GM12878 (cell line): ENCODE measurements around the gene DEXI. TPM values are rescaled to one million over a fixed set of nuclear protein-coding genes. Genes with fewer than 3 reads are reported as not detected.
A peak's percentile ranks its signal among the peaks of the same experiment; 100 is the strongest.

Experiments used
- CHD2 ChIP-seq: IDR thresholded peaks from 2 replicates; pipeline ENCODE4 v1.6.1; 2011; ENCODE audit warnings: low read depth, low read length, improper control_type of control experiment, borderline replicate concordance
- CHD4 ChIP-seq: fragments of 200-600 bp; sonication (generic); IDR thresholded peaks from 2 replicates; pipeline ENCODE4 v1.6.1; 2016; ENCODE audit warnings: mild to moderate bottlenecking
- E2F4 ChIP-seq: IDR thresholded peaks from 2 replicates; pipeline ENCODE4 v1.6.1; 2012; ENCODE audit warnings: low read depth, low read length, improper control_type of control experiment
- E2F8 ChIP-seq: fragments of 450-650 bp; IDR thresholded peaks from 2 replicates; pipeline ENCODE4 v1.6.1; 2018; ENCODE audit warnings: mild to moderate bottlenecking, low read depth, moderate library complexity; ENCODE audit not compliant: partially characterized antibody
- MEF2B ChIP-seq: fragments of 450-650 bp; IDR thresholded peaks from 2 replicates; pipeline ENCODE4 v1.6.1; 2018; ENCODE audit warnings: mild to moderate bottlenecking, moderate library complexity; ENCODE audit not compliant: partially characterized antibody, poor library complexity, severe bottlenecking
- MLLT1 ChIP-seq: fragments of 450-650 bp; IDR thresholded peaks from 2 replicates; pipeline ENCODE4 v1.6.1; 2016; ENCODE audit warnings: mild to moderate bottlenecking
- MTA3 ChIP-seq: IDR thresholded peaks from 2 replicates; pipeline ENCODE4 v1.6.1; 2012; ENCODE audit warnings: low read length, inconsistent platforms, borderline replicate concordance
- NBN ChIP-seq: fragments of 450-650 bp; IDR thresholded peaks from 2 replicates; pipeline ENCODE4 v1.6.1; 2016
- NFYB ChIP-seq: IDR thresholded peaks from 2 replicates; pipeline ENCODE4 v1.6.1; 2011; ENCODE audit warnings: low read depth, mild to moderate bottlenecking, low read length, improper control_type of control experiment, moderate library complexity; ENCODE audit not compliant: insufficient read depth
- NRF1 ChIP-seq: conservative IDR thresholded peaks from 2 replicates; pipeline ENCODE4 v1.6.1; 2011; ENCODE audit warnings: mild to moderate bottlenecking, low read depth, low read length, improper control_type of control experiment
- PAX5 ChIP-seq: IDR thresholded peaks from 2 replicates; pipeline ENCODE4 v1.6.1; 2011; ENCODE audit warnings: low read depth, low read length, borderline replicate concordance
- PRDM15 ChIP-seq: fragments of 450-650 bp; formaldehyde crosslinking; IDR thresholded peaks from 2 replicates; pipeline ENCODE4 v1.4.0; 2020; ENCODE audit warnings: mild to moderate bottlenecking, moderate library complexity
- RELB ChIP-seq: fragments of 450-650 bp; IDR thresholded peaks from 2 replicates; pipeline ENCODE4 v1.6.1; 2017; ENCODE audit warnings: low read depth, mild to moderate bottlenecking, moderate library complexity
- SP1 ChIP-seq: IDR thresholded peaks from one replicate; pipeline ENCODE4 v1.6.1; 2011; ENCODE audit warnings: low read depth, low read length
- SPI1 ChIP-seq: IDR thresholded peaks from 2 replicates; pipeline ENCODE4 v1.6.1; 2011; ENCODE audit warnings: low read depth, mild to moderate bottlenecking, low read length, moderate library complexity, borderline replicate concordance; ENCODE audit not compliant: insufficient read depth
- SREBF2 ChIP-seq: IDR thresholded peaks from 2 replicates; pipeline ENCODE4 v1.6.1; 2012; ENCODE audit warnings: mild to moderate bottlenecking, low read length
- WRNIP1 ChIP-seq: IDR thresholded peaks from 2 replicates; pipeline ENCODE4 v1.6.1; 2011; ENCODE audit warnings: low read depth, low read length, improper control_type of control experiment, borderline replicate concordance
- YBX1 ChIP-seq: fragments of 450-650 bp; IDR thresholded peaks from 2 replicates; pipeline ENCODE4 v1.6.1; 2016; ENCODE audit warnings: antibody characterized with exemption
- polyA plus RNA-seq, 11 experiments: library from polyadenylated mRNA; depleted of rRNA in 4 of 11; unstranded in 6 of 11; stranded (reverse) in 5 of 11; fragments of >200 nt; fragmentation: Nextera tagmentation in 4 of 11; fragmentation: Illumina TruSeq in 1 of 11; extraction: Ambion mirVana in 4 of 11; extraction: Trizol in 1 of 11; gene quantifications; 1 replicate in 1 of 11; 2 replicates in 10 of 11; pipeline versions ENCODE4 v1.2.1 to v1.2.3, GENCODE V29; 2011 to 2016; ENCODE audit warnings: inconsistent platforms in 2 of 11, missing spikeins in 2 of 11, low read depth in 1 of 11
- total RNA-seq, 4 experiments: library from RNA; depleted of rRNA in 3 of 4; stranded (reverse); fragments of >200 nt in 3 of 4; fragmentation: Illumina TruSeq in 1 of 4; extraction: Trizol in 1 of 4; gene quantifications; 2 replicates each; pipeline versions ENCODE4 v1.2.1 to v1.2.3, GENCODE V29; 2013 to 2021

The DEXI gene
- total and polyA plus RNA-seq, 10 of the 15 experiments (the other 5 are each of a cell fraction or from before 2014, with no cell fraction given) = 1.4 to 26.3 (median 18.4) TPM

- no peak for TF ChIP-seq CHD4
- peak; percentile 33; the same call in 1 of the 2 replicates for TF ChIP-seq NBN
- TF ChIP-seq MTA3 = no peak
- no peak for TF ChIP-seq MEF2B
- no peak for TF ChIP-seq NRF1
- no peak for TF ChIP-seq SP1
- TF ChIP-seq WRNIP1 = 0 out of 2 replicates have a peak, but pooled peaks have one; percentile 21
- peak; percentile 18; the same call in 1 of the 2 replicates for TF ChIP-seq PAX5
- TF ChIP-seq MLLT1 = peak; percentile 38; the same call in 1 of the 2 replicates
- TF ChIP-seq PRDM15 (CRISPR knock-in tag) = no peak
- no peak for TF ChIP-seq SREBF2
- TF ChIP-seq SPI1 = peak; percentile 44; the same call in 1 of the 2 replicates
- TF ChIP-seq CHD2 = no peak
- no peak for TF ChIP-seq E2F4
- no peak for TF ChIP-seq NFYB
- TF ChIP-seq RELB = no peak
- no peak for TF ChIP-seq E2F8
- no peak for TF ChIP-seq YBX1
These were observed 61.4 kb downstream of the DEXI start (continued) for GRCh38 chr16:10880594-10881452.
